Neural crest cell (in vitro differentiated cells): ENCODE results near the gene AHNAK. TPM values are rescaled to one million over a fixed set of nuclear protein-coding genes. Genes with fewer than 3 reads are reported as not detected.

Experiments
- DNase-seq: peaks from one replicate; pipeline ENCODE4 v3.0.0; 2021; ENCODE audit warnings: low read depth, mixed read lengths, low spot score
- H3K27ac Mint-ChIP-seq: one replicate; pipeline ENCODE4 v1.8.0; 2021; ENCODE audit warnings: mild to moderate bottlenecking, mixed read lengths; ENCODE audit not compliant: unreplicated experiment
- H3K27me3 Mint-ChIP-seq: 2 replicates; pipeline ENCODE4 v1.8.0; 2021; ENCODE audit warnings: low read depth, mild to moderate bottlenecking, mixed read lengths
- H3K36me3 Mint-ChIP-seq: 2 replicates; pipeline ENCODE4 v1.8.0; 2021; ENCODE audit warnings: low read depth, mild to moderate bottlenecking, mixed read lengths
- H3K4me1 Mint-ChIP-seq: 2 replicates; pipeline ENCODE4 v1.8.0; 2021; ENCODE audit warnings: mixed read lengths
- H3K4me3 Mint-ChIP-seq: one replicate; pipeline ENCODE4 v1.8.0; 2021; ENCODE audit warnings: mild to moderate bottlenecking, mixed read lengths
- H3K9me3 Mint-ChIP-seq: 2 replicates; pipeline ENCODE4 v1.8.0; 2021; ENCODE audit warnings: mixed read lengths
- total RNA-seq: library from RNA; stranded (reverse); gene quantifications from 2 replicates; pipeline ENCODE4 v1.2.1, GENCODE V29; 2021
- TF ChIP-seq, protein P1 (sequence below): fragments of 200-600 bp; sonication (generic); conservative IDR thresholded peaks from 2 replicates; pipeline ENCODE4 v1.5.0; 2021; ENCODE audit warnings: antibody characterized with exemption, mild to moderate bottlenecking

Gene AHNAK
- total RNA-seq, 1 donor from 2014 or later, result 0.65 TPM

DNA sequence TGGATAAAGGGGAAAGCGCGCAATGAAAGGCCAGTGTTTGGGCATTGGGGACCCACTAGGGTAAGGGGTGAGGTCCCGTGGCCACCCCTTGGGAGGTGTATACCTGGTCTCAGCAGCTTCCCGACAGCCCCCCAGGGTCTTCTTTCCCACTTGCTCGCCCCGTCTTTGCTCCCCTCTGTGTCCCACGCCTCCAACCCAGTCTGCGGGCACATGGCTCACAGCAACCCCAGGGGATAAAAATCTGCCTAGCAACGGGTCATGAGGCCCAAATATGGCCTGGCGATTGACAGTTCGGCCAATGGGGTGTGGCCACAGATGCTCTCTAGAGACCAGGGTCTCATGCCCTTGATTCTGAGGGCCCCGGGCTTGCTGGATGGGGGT lies 41.6 kb downstream of the AHNAK start:
- Mint-ChIP-seq H3K4me1 (peaks cover 45% of the 10 kb centered on the region), H3K4me3 (peak overlapping the region; percentile 61), H3K36me3 (no peaks in the 10 kb centered on the region), H3K27ac (no peak overlapping the region), H3K9me3 (no peaks in the 10 kb centered on the region), H3K27me3 (peaks cover 44% of the 10 kb centered on the region)
- peak; percentile 14 for DNase-seq
- TF ChIP-seq, protein P1, sequence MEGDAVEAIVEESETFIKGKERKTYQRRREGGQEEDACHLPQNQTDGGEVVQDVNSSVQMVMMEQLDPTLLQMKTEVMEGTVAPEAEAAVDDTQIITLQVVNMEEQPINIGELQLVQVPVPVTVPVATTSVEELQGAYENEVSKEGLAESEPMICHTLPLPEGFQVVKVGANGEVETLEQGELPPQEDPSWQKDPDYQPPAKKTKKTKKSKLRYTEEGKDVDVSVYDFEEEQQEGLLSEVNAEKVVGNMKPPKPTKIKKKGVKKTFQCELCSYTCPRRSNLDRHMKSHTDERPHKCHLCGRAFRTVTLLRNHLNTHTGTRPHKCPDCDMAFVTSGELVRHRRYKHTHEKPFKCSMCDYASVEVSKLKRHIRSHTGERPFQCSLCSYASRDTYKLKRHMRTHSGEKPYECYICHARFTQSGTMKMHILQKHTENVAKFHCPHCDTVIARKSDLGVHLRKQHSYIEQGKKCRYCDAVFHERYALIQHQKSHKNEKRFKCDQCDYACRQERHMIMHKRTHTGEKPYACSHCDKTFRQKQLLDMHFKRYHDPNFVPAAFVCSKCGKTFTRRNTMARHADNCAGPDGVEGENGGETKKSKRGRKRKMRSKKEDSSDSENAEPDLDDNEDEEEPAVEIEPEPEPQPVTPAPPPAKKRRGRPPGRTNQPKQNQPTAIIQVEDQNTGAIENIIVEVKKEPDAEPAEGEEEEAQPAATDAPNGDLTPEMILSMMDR, result no peak

DNA sequence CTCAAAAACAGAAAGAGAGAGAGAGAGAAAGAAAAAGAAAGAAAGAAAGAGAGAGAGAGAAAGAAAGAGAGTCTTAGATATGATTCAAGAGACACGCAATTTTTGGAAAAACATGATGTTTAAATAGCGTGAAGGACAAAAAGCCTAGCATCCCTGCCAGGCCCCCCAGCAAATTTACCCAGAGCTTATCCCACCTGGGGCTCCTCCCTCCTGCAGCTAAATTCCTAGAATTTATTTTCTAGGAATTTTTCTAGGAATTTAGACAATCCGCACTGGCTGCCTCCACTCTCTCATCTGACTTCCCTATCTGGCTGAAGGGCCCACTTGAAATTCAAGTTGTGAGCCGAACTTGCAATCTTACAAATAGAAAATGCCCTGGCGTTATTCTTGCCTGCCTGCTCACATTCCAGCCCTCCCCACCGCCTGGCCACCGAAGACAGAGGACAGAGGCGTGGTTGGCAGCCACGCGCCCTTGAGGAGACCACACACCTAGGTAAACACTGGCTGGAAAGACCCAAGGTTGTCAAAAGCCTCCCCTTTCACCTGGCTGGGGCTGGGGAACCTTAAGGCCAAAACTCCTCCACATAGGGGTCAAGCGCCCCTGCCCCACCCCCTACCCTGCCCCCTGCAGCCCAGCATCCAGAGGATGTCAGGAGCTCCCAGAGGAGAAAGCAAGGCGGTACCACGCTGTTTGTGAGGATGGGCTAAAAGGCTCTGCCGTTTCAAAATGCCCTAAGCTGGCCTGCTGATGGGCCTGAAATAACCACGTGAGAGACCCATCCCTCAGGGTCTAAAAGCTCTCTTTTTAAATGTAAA lies 42.2 kb downstream of the AHNAK start:
- Mint-ChIP-seq H3K36me3 (no peaks in the 10 kb centered on the region), H3K4me3 (peak overlapping the region; percentile 61), H3K9me3 (no peaks in the 10 kb centered on the region), H3K27ac (no peak overlapping the region), H3K27me3 (peaks cover 44% of the 10 kb centered on the region), H3K4me1 (peaks cover 45% of the 10 kb centered on the region)
- TF ChIP-seq, protein P1, result no peak
- DNase-seq, result no peak

DNA sequence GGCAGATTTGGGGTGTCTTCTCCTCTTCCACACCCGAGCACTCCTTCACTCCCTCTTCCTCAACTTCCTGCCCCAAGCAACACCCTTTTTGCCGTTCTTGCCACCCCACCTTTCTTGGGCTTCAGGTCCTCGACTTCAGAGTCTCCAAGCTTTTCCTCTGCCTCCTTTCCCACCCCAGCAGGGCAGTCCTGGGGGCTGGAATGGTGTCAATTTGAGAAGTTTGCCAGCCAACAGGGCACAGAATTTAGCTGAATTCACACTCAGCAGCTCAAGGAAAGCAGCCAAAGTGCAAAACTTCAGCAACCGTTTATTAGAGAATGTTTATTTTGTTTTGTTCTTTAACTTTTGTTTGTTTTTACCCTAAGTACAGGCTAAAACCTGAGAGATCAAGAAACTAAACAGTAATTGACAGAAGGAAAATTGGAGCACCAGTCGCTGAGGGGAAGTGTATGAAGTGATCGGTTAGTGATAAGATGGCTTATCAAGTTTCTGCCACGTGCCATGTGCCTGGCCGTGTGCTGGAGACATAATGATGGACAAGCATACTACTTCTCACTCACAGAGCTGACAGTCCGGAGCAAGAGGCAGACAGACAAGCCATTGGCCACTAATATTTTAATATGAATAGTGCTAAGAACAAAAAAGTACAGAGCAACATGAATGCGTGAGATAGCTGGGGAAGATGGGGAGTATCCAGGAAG lies 44.4 kb downstream of the AHNAK start:
- no peaks in the 10 kb centered on the region for H3K36me3 Mint-ChIP-seq
- H3K27ac Mint-ChIP-seq, result peak overlapping the region; percentile 68
- H3K9me3 Mint-ChIP-seq, result no peaks in the 10 kb centered on the region
- H3K4me1 Mint-ChIP-seq, result peaks cover 33% of the 10 kb centered on the region
- peaks cover 41% of the 10 kb centered on the region for H3K27me3 Mint-ChIP-seq
- no peak for DNase-seq
- H3K4me3 Mint-ChIP-seq, result no peak overlapping the region
- TF ChIP-seq, protein P1, result no peak

DNA sequence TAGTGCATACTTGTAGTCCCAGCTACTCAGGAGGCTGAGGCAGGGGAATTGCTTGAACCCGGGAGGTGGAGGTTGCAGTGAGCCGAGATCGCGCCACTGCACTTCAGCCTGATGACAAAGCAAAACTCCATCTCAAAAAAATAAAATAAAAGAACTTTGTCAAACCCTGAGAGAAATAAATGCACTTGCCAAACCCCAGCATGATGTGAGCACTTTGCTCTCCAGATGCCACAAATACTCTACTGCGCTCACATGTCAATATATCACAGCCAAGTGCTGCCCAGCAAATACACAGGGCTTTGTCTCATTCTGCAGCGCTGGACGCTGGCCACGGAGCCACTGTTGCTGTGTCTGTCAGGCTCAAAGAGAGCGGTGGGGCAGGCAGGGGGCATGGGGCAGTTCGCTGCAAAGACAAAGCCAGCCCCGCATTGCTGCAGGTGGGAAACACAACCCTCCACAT lies 45.1 kb downstream of the AHNAK start:
- Mint-ChIP-seq H3K27me3 (peaks cover 34% of the 10 kb centered on the region), H3K4me3 (no peak overlapping the region), H3K36me3 (no peaks in the 10 kb centered on the region), H3K27ac (peak overlapping the region; percentile 68), H3K4me1 (peaks cover 29% of the 10 kb centered on the region), H3K9me3 (no peaks in the 10 kb centered on the region)
- TF ChIP-seq, protein P1, result no peak
- DNase-seq, result no peak

DNA sequence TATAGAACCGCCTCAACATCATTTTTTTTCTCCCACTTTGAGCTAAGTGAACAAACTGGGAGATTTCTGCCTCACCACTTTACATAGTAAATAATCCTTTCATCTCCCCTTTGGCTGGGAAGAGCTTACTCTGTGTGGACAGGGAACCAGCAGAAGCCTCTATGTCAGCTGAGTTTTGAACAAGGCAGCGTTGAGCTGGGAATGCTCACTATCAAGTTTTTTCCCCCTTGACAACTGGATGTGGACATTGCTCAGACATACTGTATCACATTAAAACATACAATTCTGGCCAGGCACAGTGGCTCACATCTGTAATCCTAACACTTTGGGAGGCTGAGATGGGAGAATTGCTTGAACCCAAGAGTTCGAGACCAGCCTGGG lies 46.0 kb downstream of the AHNAK start:
- H3K4me3 Mint-ChIP-seq, result no peak overlapping the region
- DNase-seq, result no peak
- H3K27ac Mint-ChIP-seq, result no peak overlapping the region
- peaks cover 30% of the 10 kb centered on the region for H3K27me3 Mint-ChIP-seq
- H3K4me1 Mint-ChIP-seq, result peaks cover 28% of the 10 kb centered on the region
- TF ChIP-seq, protein P1, result no peak
- no peaks in the 10 kb centered on the region for H3K9me3 Mint-ChIP-seq
- H3K36me3 Mint-ChIP-seq, result no peaks in the 10 kb centered on the region
